ENCODE measurements around the gene C5orf58.

C5orf58 gene

DNA sequence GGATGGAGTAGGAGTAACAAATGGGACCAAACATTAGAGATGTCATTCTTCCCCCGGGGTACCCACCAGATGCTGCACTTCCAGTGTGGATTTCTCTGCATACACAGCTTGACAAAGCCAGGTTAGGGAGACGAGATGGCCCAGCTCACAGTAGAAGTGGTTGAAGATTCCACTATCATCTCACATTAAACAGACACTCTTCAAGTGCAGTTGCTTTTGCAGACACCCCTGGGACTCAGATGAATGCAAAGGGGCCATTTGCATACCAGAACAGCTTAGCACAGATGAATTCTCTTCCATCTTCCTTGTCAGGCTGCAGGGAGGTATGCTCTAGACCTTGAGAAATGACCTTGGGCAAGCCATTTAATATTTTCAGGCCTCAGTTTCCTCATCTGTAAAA is 12.6 kb upstream of the C5orf58 start:
- no peak overlapping the region for H3K4me3 ChIP-seq (ENCODE audit: low read length)
- DNase-seq (ENCODE audit: low read depth) = no peak
- TF ChIP-seq, protein P1, sequence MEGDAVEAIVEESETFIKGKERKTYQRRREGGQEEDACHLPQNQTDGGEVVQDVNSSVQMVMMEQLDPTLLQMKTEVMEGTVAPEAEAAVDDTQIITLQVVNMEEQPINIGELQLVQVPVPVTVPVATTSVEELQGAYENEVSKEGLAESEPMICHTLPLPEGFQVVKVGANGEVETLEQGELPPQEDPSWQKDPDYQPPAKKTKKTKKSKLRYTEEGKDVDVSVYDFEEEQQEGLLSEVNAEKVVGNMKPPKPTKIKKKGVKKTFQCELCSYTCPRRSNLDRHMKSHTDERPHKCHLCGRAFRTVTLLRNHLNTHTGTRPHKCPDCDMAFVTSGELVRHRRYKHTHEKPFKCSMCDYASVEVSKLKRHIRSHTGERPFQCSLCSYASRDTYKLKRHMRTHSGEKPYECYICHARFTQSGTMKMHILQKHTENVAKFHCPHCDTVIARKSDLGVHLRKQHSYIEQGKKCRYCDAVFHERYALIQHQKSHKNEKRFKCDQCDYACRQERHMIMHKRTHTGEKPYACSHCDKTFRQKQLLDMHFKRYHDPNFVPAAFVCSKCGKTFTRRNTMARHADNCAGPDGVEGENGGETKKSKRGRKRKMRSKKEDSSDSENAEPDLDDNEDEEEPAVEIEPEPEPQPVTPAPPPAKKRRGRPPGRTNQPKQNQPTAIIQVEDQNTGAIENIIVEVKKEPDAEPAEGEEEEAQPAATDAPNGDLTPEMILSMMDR (IDR thresholded peaks at IDR 0.05; ENCODE audit: insufficient read depth, low read depth, low read length, missing control alignments) = no peak

DNA sequence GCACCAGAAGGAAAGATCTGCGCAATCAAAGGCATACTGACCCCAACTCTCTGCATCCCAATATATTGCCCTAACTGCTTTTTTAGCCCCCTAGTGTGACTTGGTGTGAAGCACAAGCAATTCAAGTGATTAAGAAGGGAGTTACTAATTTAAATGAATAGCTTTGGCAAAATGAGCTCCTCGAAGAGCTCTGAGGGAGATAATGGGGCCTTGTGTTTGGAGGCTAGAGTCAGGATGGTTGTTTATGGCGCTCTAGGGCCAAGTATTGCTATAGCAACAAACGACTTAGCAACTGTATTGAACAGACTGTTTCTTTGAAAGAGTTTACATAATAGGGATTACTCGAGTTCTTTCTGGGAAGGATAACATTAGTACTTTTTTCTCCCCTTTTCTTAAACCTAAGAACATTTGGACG is 11.5 kb upstream of the C5orf58 start:
- H3K4me3 ChIP-seq (ENCODE audit: low read length) = no peak overlapping the region
- no peak for DNase-seq (ENCODE audit: low read depth)
- TF ChIP-seq, protein P1 (IDR thresholded peaks at IDR 0.05; ENCODE audit: insufficient read depth, low read depth, low read length, missing control alignments) = no peak

DNA sequence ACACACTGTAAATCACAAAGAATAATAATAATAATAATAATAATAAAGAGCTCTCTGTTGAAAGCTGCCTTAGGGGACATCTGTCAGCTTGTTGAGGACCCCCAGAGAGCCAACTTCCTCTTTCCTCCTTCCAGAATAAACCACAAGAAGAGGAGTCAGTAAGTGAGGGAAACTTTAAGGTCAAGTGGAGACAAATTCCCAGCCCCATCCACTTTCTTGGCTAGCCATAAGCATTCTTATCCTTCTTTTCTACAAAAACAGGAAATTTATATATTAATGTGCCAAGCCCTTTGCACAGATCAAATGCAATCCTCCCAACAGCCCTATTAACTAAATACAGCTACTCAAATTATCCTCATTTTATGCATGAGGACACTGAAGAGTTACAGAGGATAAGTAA is 9.4 kb upstream of the C5orf58 start:
- H3K4me3 ChIP-seq (ENCODE audit: low read length) = no peak overlapping the region
- TF ChIP-seq, protein P1 (IDR thresholded peaks at IDR 0.05; ENCODE audit: insufficient read depth, low read depth, low read length, missing control alignments) = no peak
- no peak for DNase-seq (ENCODE audit: low read depth)

DNA sequence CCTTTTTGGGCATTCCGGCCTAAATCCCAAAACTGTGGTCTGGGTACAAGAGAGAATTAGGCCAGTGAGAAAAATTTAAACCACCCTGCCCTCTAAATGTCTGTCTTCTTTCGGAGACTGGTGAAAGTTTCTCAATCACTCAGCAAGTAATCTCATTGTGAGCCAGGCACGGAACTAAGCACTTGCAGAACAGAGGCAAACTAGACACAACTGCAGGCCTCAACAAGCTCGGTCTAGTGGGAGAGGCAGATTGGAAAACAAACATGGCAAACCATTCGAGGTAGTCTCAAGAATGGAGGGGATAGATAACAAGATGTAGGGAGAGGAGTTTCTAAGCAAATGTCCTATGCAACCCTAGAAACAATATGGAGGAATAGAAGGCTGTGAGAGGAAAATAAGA is 8.9 kb upstream of the C5orf58 start:
- TF ChIP-seq, protein P1 (IDR thresholded peaks at IDR 0.05; ENCODE audit: insufficient read depth, low read depth, low read length, missing control alignments) = no peak
- no peak overlapping the region for H3K4me3 ChIP-seq (ENCODE audit: low read length)
- peak; percentile 84 for DNase-seq (ENCODE audit: low read depth)

DNA sequence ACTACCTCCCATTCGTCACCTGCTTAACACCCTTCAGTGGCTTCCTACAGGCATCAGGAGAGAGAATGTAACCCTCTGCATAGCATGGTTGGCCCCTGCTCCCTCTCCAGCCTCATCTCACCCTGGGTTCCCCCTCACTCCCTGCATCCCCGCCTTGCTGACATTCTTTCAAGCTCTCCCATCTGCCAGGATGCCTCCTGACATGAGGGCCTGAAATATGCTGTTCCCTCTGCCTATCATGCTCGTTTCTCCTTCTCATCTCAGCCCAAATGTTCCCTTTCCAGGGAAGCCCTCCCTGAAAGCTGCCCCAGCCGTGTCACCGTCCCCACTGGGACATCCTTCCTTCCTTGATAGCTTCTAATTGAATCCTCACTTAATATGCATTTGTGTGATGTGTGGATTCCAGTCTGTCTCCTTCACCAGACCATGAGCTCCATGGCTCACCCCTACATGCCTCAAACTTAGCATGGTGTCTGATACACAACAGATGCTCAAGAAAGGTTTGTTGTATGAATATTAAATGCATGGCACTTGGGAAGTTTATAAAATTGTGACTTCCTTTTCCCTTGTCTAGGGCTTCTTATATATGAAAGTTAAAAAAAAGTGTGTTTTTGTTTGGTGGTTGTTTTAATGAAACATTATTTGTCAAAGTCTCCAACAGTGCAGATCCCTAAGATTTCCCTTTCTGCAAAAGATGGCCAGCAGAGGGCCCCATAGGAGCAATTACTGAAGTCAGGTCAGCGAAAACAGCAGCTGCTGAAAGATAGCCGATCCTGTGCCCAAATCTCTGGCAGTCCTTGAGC is 7.3 kb upstream of the C5orf58 start:
- no peak overlapping the region for H3K4me3 ChIP-seq (ENCODE audit: low read length)
- TF ChIP-seq, protein P1 (IDR thresholded peaks at IDR 0.05; ENCODE audit: insufficient read depth, low read depth, low read length, missing control alignments) = peak; percentile 83
- DNase-seq (ENCODE audit: low read depth) = peak; percentile 74

DNA sequence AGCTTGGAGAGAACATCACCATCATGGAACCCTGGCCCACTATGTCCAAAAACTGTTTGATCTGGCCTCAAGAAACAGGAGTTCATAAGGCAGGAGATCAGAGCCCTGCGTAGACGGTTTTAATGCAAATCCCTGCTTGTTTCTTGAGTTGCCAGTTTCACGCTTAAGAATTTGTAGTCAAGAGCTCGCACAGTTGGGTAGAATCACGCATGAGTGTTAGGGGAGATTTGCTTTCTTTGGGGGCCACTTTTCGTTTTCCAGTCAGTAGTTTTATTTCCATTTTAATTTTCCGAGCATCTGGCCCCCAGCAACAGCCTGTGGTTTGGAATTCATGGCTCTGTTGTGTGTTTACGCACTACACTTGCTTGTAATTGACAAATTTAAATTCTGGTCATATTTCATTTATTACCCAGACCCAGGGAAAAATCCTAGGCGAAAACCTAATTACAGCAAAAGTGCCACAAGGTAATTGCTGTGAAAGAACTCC is 6.6 kb upstream of the C5orf58 start:
- no peak overlapping the region for H3K4me3 ChIP-seq (ENCODE audit: low read length)
- TF ChIP-seq, protein P1 (IDR thresholded peaks at IDR 0.05; ENCODE audit: insufficient read depth, low read depth, low read length, missing control alignments) = no peak
- DNase-seq (ENCODE audit: low read depth) = no peak

DNA sequence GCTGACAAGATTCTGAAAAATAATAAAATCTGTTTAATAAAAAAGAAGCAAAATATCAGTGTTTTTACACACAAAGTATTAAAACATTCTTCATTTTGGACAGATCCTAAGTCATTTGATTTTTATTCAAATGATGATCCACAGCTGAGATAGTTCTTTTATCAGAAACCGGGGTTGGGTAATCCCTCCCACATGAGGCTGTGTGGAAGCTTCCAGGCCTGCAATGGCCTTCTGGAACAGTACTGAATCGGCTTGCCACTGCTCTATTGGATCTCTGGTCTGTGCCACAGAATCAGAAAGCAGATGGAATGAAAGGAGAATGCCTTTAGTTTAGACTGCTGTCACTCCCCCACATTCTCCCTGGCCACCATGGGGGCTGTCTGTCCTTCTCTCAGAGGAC is 6.1 kb upstream of the C5orf58 start:
- TF ChIP-seq, protein P1 (IDR thresholded peaks at IDR 0.05; ENCODE audit: insufficient read depth, low read depth, low read length, missing control alignments) = no peak
- DNase-seq (ENCODE audit: low read depth) = no peak
- H3K4me3 ChIP-seq (ENCODE audit: low read length) = no peak overlapping the region

Data from epithelial cell of esophagus (primary cell).